HCT116 (cell line): ENCODE measurements around the gene OTOA. TPM values are rescaled to one million over a fixed set of nuclear protein-coding genes. Genes with fewer than 3 reads are reported as not detected.

Source experiments
- ATAC-seq: fragments of 200-7000 bp; cut with Tn5 transposase; 2 replicates; pipeline ENCODE4 v1.9.1; 2020; ENCODE audit warnings: mild to moderate bottlenecking, moderate library complexity
- BruUV-seq: library from RNA; stranded (reverse); fragments of 400-500 nt; replicated peaks from 2 replicates; lab custom pipeline; 2021; lab: Mats Ljungman, UMichigan
- CTCF ChIA-PET: fragments of 300-600 bp; sonication (Branson Sonifier 250); formaldehyde crosslinking; loops from one replicate; lab custom pipeline; 2021; ENCODE audit warnings: antibody characterized with exemption; lab: Charles Lee
- POLR2A ChIA-PET: fragments of 300-600, 350-600 bp; sonication (Branson Sonifier 250); formaldehyde crosslinking; loops from one replicate; lab custom pipeline; 2021; ENCODE audit warnings: antibody characterized with exemption; lab: Charles Lee
- RAD21 ChIA-PET, 2 experiments: fragments of 300-600 bp; sonication (Branson Sonifier 250); formaldehyde crosslinking; loops; one replicate each; lab custom pipeline; 2023; ENCODE audit warnings: low total read pairs in 2 of 2; ENCODE audit not compliant: uncharacterized antibody in 2 of 2, unreplicated experiment in 2 of 2, low non-redundant PET in 1 of 2; lab: Charles Lee
- DNase-seq: peaks from one replicate; pipeline ENCODE4 v3.0.0-alpha.2; 2010; ENCODE audit warnings: low read depth, low spot score
- H2AFZ ChIP-seq: fragments of 200-600 bp; shearing (Covaris generic), sonication (generic); 2 replicates; pipeline ENCODE4 v1.6.1; 2017; ENCODE audit warnings: low read depth, mixed run types, mixed read lengths, antibody characterized with exemption, low read length; ENCODE audit not compliant: poor library complexity, severe bottlenecking
- H3K27ac ChIP-seq: 2 replicates; pipeline ENCODE4 v1.5.1; 2012; ENCODE audit warnings: low read depth, low read length
- H3K27me3 ChIP-seq: fragments of 200-600 bp; sonication (generic); 2 replicates; pipeline ENCODE4 v1.6.1; 2016; ENCODE audit warnings: mixed run types, low read length, mixed read lengths; ENCODE audit not compliant: insufficient read depth
- H3K36me3 ChIP-seq, 2 experiments: fragments of 200-500 bp in 1 of 2; fragments of 200-600 bp in 1 of 2; sonication (Bioruptor generic) in 1 of 2; sonication (generic) in 1 of 2; 2 replicates each; pipeline versions ENCODE4 v1.5.1 to v1.6.1; 2014 to 2016; ENCODE audit warnings: low read length in 2 of 2, inconsistent platforms in 1 of 2, mixed read lengths in 1 of 2, mixed run types in 1 of 2; ENCODE audit not compliant: insufficient read depth in 2 of 2, control insufficient read depth in 1 of 2
- H3K4me1 ChIP-seq, 2 experiments: fragments of 200-600 bp in 1 of 2; sonication (generic) in 1 of 2; 2 replicates each; pipeline versions ENCODE4 v1.5.1 to v1.6.1; 2012 to 2017; ENCODE audit warnings: low read length in 2 of 2, inconsistent platforms in 1 of 2, mild to moderate bottlenecking in 1 of 2, mixed read lengths in 1 of 2, mixed run types in 1 of 2, moderate library complexity in 1 of 2; ENCODE audit not compliant: insufficient read depth in 2 of 2, control insufficient read depth in 1 of 2
- H3K4me2 ChIP-seq: fragments of 200-600 bp; sonication (generic); 2 replicates; pipeline ENCODE4 v1.6.1; 2017; ENCODE audit warnings: mixed run types, low read length, mixed read lengths
- H3K4me3 ChIP-seq, 2 experiments: fragments of 200-600 bp in 1 of 2; sonication (generic) in 1 of 2; replicated peaks in 1 of 2; 2 replicates each; pipeline ENCODE4 v1.5.1; 2011 to 2016; ENCODE audit warnings: low read length in 2 of 2, control low read depth in 1 of 2, low read depth in 1 of 2, mild to moderate bottlenecking in 1 of 2, mixed read lengths in 1 of 2, mixed run types in 1 of 2
- H3K79me2 ChIP-seq: fragments of 200-600 bp; sonication (generic); 2 replicates; pipeline ENCODE4 v1.6.1; 2017; ENCODE audit warnings: mild to moderate bottlenecking, mixed run types, low read length, moderate library complexity, mixed read lengths; ENCODE audit not compliant: insufficient read depth
- H3K9ac ChIP-seq: fragments of 200-600 bp; sonication (generic); 2 replicates; pipeline ENCODE4 v1.6.1; 2016; ENCODE audit warnings: low read length, mixed read lengths
- H3K9me2 ChIP-seq: fragments of 200-600 bp; sonication (generic), shearing (Covaris generic); 2 replicates; pipeline ENCODE4 v1.6.1; 2017; ENCODE audit warnings: mixed run types, mild to moderate bottlenecking, moderate library complexity; ENCODE audit not compliant: insufficient read depth
- H3K9me3 ChIP-seq, 2 experiments: fragments of 200-500 bp in 1 of 2; fragments of 200-600 bp in 1 of 2; sonication (Bioruptor generic) in 1 of 2; sonication (generic) in 1 of 2; 2 replicates each; pipeline ENCODE4 v1.6.1; 2014 to 2017; ENCODE audit warnings: low read length in 2 of 2, mixed read lengths in 2 of 2, inconsistent platforms in 1 of 2, low read depth in 1 of 2, mild to moderate bottlenecking in 1 of 2, mixed run types in 1 of 2, moderate library complexity in 1 of 2; ENCODE audit not compliant: control insufficient read depth in 1 of 2, insufficient read depth in 1 of 2
- H4K20me1 ChIP-seq: fragments of 200-600 bp; sonication (generic), shearing (Covaris generic); 2 replicates; pipeline ENCODE4 v1.6.1; 2017; ENCODE audit warnings: mixed run types, mild to moderate bottlenecking, moderate library complexity; ENCODE audit not compliant: insufficient read depth
- CBX3 ChIP-seq: IDR thresholded peaks from 2 replicates; pipeline ENCODE4 v1.6.1; 2012; ENCODE audit warnings: low read depth
- ELF1 ChIP-seq: IDR thresholded peaks from 2 replicates; pipeline ENCODE4 v1.6.1; 2012; ENCODE audit warnings: low read depth, borderline replicate concordance
- EZH2 ChIP-seq: fragments of 200-600 bp; sonication (generic); IDR thresholded peaks from 2 replicates; pipeline ENCODE4 v1.6.1; 2017; ENCODE audit warnings: antibody characterized with exemption, mixed run types
- FOSL1 ChIP-seq: IDR thresholded peaks from 2 replicates; pipeline ENCODE4 v1.6.1; 2012; ENCODE audit warnings: low read depth
- JUND ChIP-seq: IDR thresholded peaks from 2 replicates; pipeline ENCODE4 v1.6.1; 2012
- SRF ChIP-seq: IDR thresholded peaks from 2 replicates; pipeline ENCODE4 v1.6.1; 2012; ENCODE audit warnings: low read depth
- TCF7L2 ChIP-seq: IDR thresholded peaks from 2 replicates; pipeline ENCODE4 v1.7.0; 2011; ENCODE audit warnings: borderline replicate concordance, inconsistent platforms; ENCODE audit not compliant: insufficient read depth, insufficient read length; ENCODE audit errors: extremely low read depth
- YY1 ChIP-seq: IDR thresholded peaks from 2 replicates; pipeline ENCODE4 v1.6.1; 2011; ENCODE audit warnings: low read length, low read depth, moderate library complexity, mild to moderate bottlenecking; ENCODE audit not compliant: insufficient replicate concordance; ENCODE audit errors: extremely low read depth
- intact Hi-C: fragments of 100-400 bp; cut with micrococcal nuclease; formaldehyde crosslinking; loops from 2 replicates; pipeline ENCODE4 v1.10.0; 2022
- total RNA-seq: library from RNA; stranded (reverse); gene quantifications from one replicate; pipeline ENCODE4 v1.2.1, GENCODE V29; 2021; ENCODE audit not compliant: unreplicated experiment
- TF ChIP-seq, protein P1 (sequence below): IDR thresholded peaks from 2 replicates; pipeline ENCODE4 v1.6.1; 2012; ENCODE audit warnings: low read depth

OTOA gene
- total RNA-seq, 1 experiment from 2014 or later: not detected

DNA sequence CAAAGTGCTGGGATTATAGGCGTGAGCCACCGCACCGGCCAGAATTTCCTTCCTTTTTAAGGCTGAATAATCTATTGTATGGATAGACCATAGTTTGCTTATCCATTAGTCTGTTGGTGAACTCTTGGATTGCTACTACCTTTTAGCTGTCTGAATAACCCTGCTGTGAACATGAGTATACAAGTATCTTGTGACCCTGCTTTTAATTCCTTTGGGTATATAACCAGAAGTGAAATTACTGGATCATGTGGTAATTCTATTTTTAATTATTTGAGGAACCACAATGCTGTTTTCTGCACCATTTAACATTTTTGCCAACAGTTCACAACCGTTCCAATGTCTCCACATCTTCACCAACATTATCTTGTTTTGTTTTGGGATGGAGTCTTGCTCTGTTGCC, 4.6 kb upstream of the OTOA start:
- ATAC-seq (no peak), DNase-seq (no peak)
- H3K4me1 ChIP-seq: no peaks in the 10 kb centered on the region
- H2AFZ ChIP-seq: no peak overlapping the region
- no peaks in the 10 kb centered on the region for H3K9me2 ChIP-seq
- H3K79me2 ChIP-seq: no peaks in the 10 kb centered on the region
- H3K4me2 ChIP-seq: no peak overlapping the region
- no peak overlapping the region for H3K27ac ChIP-seq
- no peak overlapping the region for H3K9ac ChIP-seq
- H3K4me3 ChIP-seq: no peak overlapping the region
- H3K36me3 ChIP-seq: no peaks in the 10 kb centered on the region
- no TSS peak for BruUV-seq
- CTCF ChIA-PET: no interaction called here
- TF ChIP-seq CBX3 (no peak), SRF (no peak), TCF7L2 (no peak), EZH2 (no peak), ELF1 (no peak), YY1 (no peak), FOSL1 (no peak), JUND (no peak)
- TF ChIP-seq, protein P1, sequence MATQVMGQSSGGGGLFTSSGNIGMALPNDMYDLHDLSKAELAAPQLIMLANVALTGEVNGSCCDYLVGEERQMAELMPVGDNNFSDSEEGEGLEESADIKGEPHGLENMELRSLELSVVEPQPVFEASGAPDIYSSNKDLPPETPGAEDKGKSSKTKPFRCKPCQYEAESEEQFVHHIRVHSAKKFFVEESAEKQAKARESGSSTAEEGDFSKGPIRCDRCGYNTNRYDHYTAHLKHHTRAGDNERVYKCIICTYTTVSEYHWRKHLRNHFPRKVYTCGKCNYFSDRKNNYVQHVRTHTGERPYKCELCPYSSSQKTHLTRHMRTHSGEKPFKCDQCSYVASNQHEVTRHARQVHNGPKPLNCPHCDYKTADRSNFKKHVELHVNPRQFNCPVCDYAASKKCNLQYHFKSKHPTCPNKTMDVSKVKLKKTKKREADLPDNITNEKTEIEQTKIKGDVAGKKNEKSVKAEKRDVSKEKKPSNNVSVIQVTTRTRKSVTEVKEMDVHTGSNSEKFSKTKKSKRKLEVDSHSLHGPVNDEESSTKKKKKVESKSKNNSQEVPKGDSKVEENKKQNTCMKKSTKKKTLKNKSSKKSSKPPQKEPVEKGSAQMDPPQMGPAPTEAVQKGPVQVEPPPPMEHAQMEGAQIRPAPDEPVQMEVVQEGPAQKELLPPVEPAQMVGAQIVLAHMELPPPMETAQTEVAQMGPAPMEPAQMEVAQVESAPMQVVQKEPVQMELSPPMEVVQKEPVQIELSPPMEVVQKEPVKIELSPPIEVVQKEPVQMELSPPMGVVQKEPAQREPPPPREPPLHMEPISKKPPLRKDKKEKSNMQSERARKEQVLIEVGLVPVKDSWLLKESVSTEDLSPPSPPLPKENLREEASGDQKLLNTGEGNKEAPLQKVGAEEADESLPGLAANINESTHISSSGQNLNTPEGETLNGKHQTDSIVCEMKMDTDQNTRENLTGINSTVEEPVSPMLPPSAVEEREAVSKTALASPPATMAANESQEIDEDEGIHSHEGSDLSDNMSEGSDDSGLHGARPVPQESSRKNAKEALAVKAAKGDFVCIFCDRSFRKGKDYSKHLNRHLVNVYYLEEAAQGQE: no peak
- TF ChIP-seq, all 23 proteins: peak for 0
- Histone ChIP-seq H4K20me1 (no peaks in the 10 kb centered on the region), H3K27me3 (no peaks in the 10 kb centered on the region), H3K9me3 (no peaks in the 10 kb centered on the region)
- ChIA-PET RAD21 (no interaction called here), POLR2A (no interaction called here)
- intact Hi-C loops: loop anchor here (10.0 kb wide), 2 partner anchors 146 to 526 kb away; no protein-coding TSS in a partner anchor
